Gastroesophageal sphincter (tissue), 3 donors: ENCODE results near the gene CENPU.

Experiments
- POLR2A ChIP-seq, 2 donors: fragments of 450-650 bp; IDR thresholded peaks; one replicate each; pipeline ENCODE4 v1.6.1; 2017; ENCODE audit warnings: antibody characterized with exemption in 2 of 2, mild to moderate bottlenecking in 2 of 2, moderate library complexity in 1 of 2
- TF ChIP-seq, protein P1 (sequence below), 4 experiments: fragments of 200-600 bp in 2 of 4; fragments of 450-650 bp in 2 of 4; sonication (generic) in 1 of 4; IDR thresholded peaks; one replicate each; pipeline ENCODE4 v1.5.1; 2017 to 2019; ENCODE audit warnings: antibody characterized with exemption in 4 of 4, mild to moderate bottlenecking in 2 of 4, moderate library complexity in 2 of 4

DNA sequence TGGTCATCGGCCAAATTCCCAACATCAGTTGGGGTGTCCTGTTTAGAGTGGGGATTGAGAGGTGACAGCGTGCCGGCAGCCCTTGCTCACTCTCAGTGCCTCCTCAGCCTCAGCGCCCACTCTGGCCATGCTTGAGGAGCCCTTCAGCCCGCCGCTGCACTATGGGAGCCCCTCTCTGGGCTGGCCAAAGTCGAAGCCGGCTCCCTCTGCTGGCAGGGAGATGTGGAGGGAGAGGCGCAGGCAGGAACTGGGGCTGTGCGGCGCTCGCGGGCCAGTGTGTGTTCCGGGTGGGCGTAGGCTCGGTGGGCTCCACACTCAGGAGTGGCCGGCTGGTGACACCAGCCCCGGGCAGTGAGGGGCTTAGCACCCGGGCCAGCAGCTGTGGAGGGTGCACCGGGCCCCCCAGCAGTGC is 7.1 kb upstream of the CENPU start:
- TF ChIP-seq, protein P1, sequence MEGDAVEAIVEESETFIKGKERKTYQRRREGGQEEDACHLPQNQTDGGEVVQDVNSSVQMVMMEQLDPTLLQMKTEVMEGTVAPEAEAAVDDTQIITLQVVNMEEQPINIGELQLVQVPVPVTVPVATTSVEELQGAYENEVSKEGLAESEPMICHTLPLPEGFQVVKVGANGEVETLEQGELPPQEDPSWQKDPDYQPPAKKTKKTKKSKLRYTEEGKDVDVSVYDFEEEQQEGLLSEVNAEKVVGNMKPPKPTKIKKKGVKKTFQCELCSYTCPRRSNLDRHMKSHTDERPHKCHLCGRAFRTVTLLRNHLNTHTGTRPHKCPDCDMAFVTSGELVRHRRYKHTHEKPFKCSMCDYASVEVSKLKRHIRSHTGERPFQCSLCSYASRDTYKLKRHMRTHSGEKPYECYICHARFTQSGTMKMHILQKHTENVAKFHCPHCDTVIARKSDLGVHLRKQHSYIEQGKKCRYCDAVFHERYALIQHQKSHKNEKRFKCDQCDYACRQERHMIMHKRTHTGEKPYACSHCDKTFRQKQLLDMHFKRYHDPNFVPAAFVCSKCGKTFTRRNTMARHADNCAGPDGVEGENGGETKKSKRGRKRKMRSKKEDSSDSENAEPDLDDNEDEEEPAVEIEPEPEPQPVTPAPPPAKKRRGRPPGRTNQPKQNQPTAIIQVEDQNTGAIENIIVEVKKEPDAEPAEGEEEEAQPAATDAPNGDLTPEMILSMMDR (IDR thresholded peaks at IDR 0.05), result no peak
- TF ChIP-seq POLR2A (IDR thresholded peaks at IDR 0.05), result no peak
